Left renal cortex interstitium (tissue), 4 donors: ENCODE data around the gene CHAC1. TPM values are rescaled to one million over a fixed set of nuclear protein-coding genes. Genes with fewer than 3 reads are reported as not detected.

Experiments
- DNase-seq, 4 donors: peaks; one replicate each; pipeline ENCODE4 v3.0.0-alpha.2; 2013; ENCODE audit warnings: low read depth in 4 of 4, low spot score in 2 of 4, missing footprints in 1 of 4
- polyA plus RNA-seq, 4 donors: library from polyadenylated mRNA; unstranded; fragments of 120-200 nt; gene quantifications; one replicate each; pipeline ENCODE4 v1.2.1, GENCODE V29; 2013; ENCODE audit not compliant: insufficient read length in 4 of 4

The CHAC1 gene
- polyA plus RNA-seq, 4 donors = 3.1 to 4.9 (median 3.8) TPM

- no peak for DNase-seq
Measured at GRCh38 chr15:40981186-40981585, 27.9 kb downstream of the CHAC1 start.

GRCh38 chr15:40982855-40983254 is 29.6 kb downstream of the CHAC1 start:
- DNase-seq = no peak

GRCh38 chr15:40984406-40984805 is 31.1 kb downstream of the CHAC1 start:
- DNase-seq = no peak

GRCh38 chr15:40984964-40985363 is 31.7 kb downstream of the CHAC1 start:
- no peak for DNase-seq

- DNase-seq = no peak
Measured at GRCh38 chr15:40985541-40986330, 32.5 kb downstream of the CHAC1 start.

GRCh38 chr15:40986820-40987219 is 33.5 kb downstream of the CHAC1 start:
- DNase-seq = no peak

- no peak for DNase-seq
Measured at GRCh38 chr15:40988156-40988555, 34.9 kb downstream of the CHAC1 start.

GRCh38 chr15:40990080-40990479 is 36.8 kb downstream of the CHAC1 start:
- DNase-seq = no peak

- no peak for DNase-seq
Measured at GRCh38 chr15:40990789-40991188, 37.5 kb downstream of the CHAC1 start.

- no peak for DNase-seq
Measured at GRCh38 chr15:40991355-40991754, 38.1 kb downstream of the CHAC1 start.

- peak; percentile 39 to 56 (median 46) for DNase-seq
Measured at GRCh38 chr15:40992241-40992741, 39.0 kb downstream of the CHAC1 start.

- DNase-seq = no peak
Measured at GRCh38 chr15:40992825-40993224, 39.6 kb downstream of the CHAC1 start.

GRCh38 chr15:40995656-40996055 is 42.4 kb downstream of the CHAC1 start:
- no peak for DNase-seq

GRCh38 chr15:40999190-40999589 is 45.9 kb downstream of the CHAC1 start:
- no peak for DNase-seq

- no peak for DNase-seq
Measured at GRCh38 chr15:41001524-41002214, 48.4 kb downstream of the CHAC1 start.

- DNase-seq = no peak
Measured at GRCh38 chr15:41004490-41004889, 51.2 kb downstream of the CHAC1 start.

Other genes starting within 250 kb of the CHAC1 start
- 10 to 100 TPM; 35.7 to 45.7 (median 43.2) TPM for gene RMDN3, start 198.2 kb upstream of the CHAC1 start, polyA plus RNA-seq
- 10 to 100 TPM; 41.0 to 51.6 (median 47.2) TPM for gene GCHFR, start 189.4 kb upstream of the CHAC1 start, polyA plus RNA-seq
- gene C15orf62, start 183.5 kb upstream of the CHAC1 start, polyA plus RNA-seq = 1 to 10 TPM; 1.6 to 4.9 (median 3.2) TPM
- 10 to 100 TPM; 24.9 to 34.9 (median 28.5) TPM for gene ZFYVE19, start 146.4 kb upstream of the CHAC1 start, polyA plus RNA-seq
- gene DNAJC17, start 146.0 kb upstream of the CHAC1 start, polyA plus RNA-seq = 10 to 100 TPM; 38.0 to 45.4 (median 41.7) TPM
- gene PPP1R14D, start 124.8 kb upstream of the CHAC1 start, polyA plus RNA-seq = under 1 TPM; 0.48 to 0.99 (median 0.70) TPM
- 10 to 100 TPM; 62.6 to 78.0 (median 69.5) TPM for gene SPINT1, start 109.4 kb upstream of the CHAC1 start, polyA plus RNA-seq
- 1 to 10 TPM; 1.6 to 2.3 (median 1.8) TPM for gene RHOV, start 79.2 kb upstream of the CHAC1 start, polyA plus RNA-seq
- 10 to 100 TPM; 16.8 to 19.9 (median 18.7) TPM for gene VPS18, start 59.0 kb upstream of the CHAC1 start, polyA plus RNA-seq
- 1 to 10 TPM; 6.9 to 8.4 (median 8.0) TPM for gene DLL4, start 24.1 kb upstream of the CHAC1 start, polyA plus RNA-seq
- 10 to 100 TPM; 19.8 to 26.1 (median 22.7) TPM for gene INO80, start 162.8 kb downstream of the CHAC1 start, polyA plus RNA-seq